COLO668 (cell line): ENCODE measurements around the gene NUP98.
"Not testable (repeated sequence)": the region's sequence is repeated elsewhere in the genome, so short reads cannot be mapped to it uniquely, and the experiment has no call there.

ENCODE experiments used
- DNase-seq: peaks from one replicate; lab custom pipeline; 2025; ENCODE audit not compliant: unreplicated experiment; lab: John Stamatoyannopoulos, UW

Gene NUP98

GRCh38 chr11:3645552-3645951 lies 151.8 kb downstream of the NUP98 start:
- no peak for DNase-seq

- DNase-seq, result no peak
Observed at GRCh38 chr11:3644817-3645235, 152.5 kb downstream of the NUP98 start, which contains the start of gene ART1. Gene ART1 (plus strand): TSS chr11:3645128. CDS start chr11:3659214, 14,086 bp downstream.

- not testable (repeated sequence) for DNase-seq
Observed at GRCh38 chr11:3643102-3643546, 154.2 kb downstream of the NUP98 start.

- peak; percentile 63 for DNase-seq
Observed at GRCh38 chr11:3642071-3642951, 155.0 kb downstream of the NUP98 start.

GRCh38 chr11:3641701-3642070 lies 155.7 kb downstream of the NUP98 start, which contains the start of gene ART5:
Gene ART5 (minus strand): TSS chr11:3641992. CDS start chr11:3641862, 130 bp downstream.
- DNase-seq, result no peak

GRCh38 chr11:3641191-3641590 lies 156.2 kb downstream of the NUP98 start:
- no peak for DNase-seq

GRCh38 chr11:3639841-3640240 lies 157.5 kb downstream of the NUP98 start:
- no peak for DNase-seq

- DNase-seq, result no peak
Observed at GRCh38 chr11:3638513-3638912, 158.8 kb downstream of the NUP98 start.

- no peak for DNase-seq
Observed at GRCh38 chr11:3637201-3637600, 160.2 kb downstream of the NUP98 start.

- no peak for DNase-seq
Observed at GRCh38 chr11:3635641-3636375, 161.5 kb downstream of the NUP98 start.

GRCh38 chr11:3632070-3632660 lies 165.2 kb downstream of the NUP98 start:
- DNase-seq, result no peak

GRCh38 chr11:3631331-3631730 lies 166.0 kb downstream of the NUP98 start:
- no peak for DNase-seq

- DNase-seq, result no peak
Observed at GRCh38 chr11:3627291-3627690, 170.1 kb downstream of the NUP98 start.

- no peak for DNase-seq
Observed at GRCh38 chr11:3626250-3626960, 170.9 kb downstream of the NUP98 start.
